Activated naive CD4-positive, alpha-beta T cell treated with anti-CD3 and anti-CD28 coated beads, Interleukin-2, amount 10 ng/mL, durations not matched to agents 7 days and 5 days (primary cell): Measurements from ENCODE around the gene PPP1R14C.

Experiments used
- CTCF ChIA-PET: fragments of 350-600 bp; sonication (Branson Sonifier 250); formaldehyde crosslinking; loops from one replicate; lab custom pipeline; 2021; ENCODE audit warnings: antibody characterized with exemption; lab: Charles Lee
- DNase-seq: peaks from one replicate; pipeline ENCODE4 v3.0.0-alpha.2; 2020
- H3K27ac Mint-ChIP-seq: one replicate; pipeline ENCODE4 v1.8.0; 2021; ENCODE audit warnings: mild to moderate bottlenecking, moderate library complexity, mixed read lengths
- H3K27me3 Mint-ChIP-seq: one replicate; pipeline ENCODE4 v1.8.0; 2021; ENCODE audit warnings: mild to moderate bottlenecking, mixed read lengths
- H3K36me3 Mint-ChIP-seq: one replicate; pipeline ENCODE4 v1.8.0; 2021; ENCODE audit warnings: mixed read lengths
- H3K4me1 Mint-ChIP-seq: one replicate; pipeline ENCODE4 v1.8.0; 2021; ENCODE audit warnings: mixed read lengths
- H3K4me3 Mint-ChIP-seq: one replicate; pipeline ENCODE4 v1.8.0; 2021; ENCODE audit warnings: mild to moderate bottlenecking, moderate library complexity, mixed read lengths
- H3K9me3 Mint-ChIP-seq: one replicate; pipeline ENCODE4 v1.8.0; 2021; ENCODE audit warnings: mixed read lengths

PPP1R14C gene

DNA sequence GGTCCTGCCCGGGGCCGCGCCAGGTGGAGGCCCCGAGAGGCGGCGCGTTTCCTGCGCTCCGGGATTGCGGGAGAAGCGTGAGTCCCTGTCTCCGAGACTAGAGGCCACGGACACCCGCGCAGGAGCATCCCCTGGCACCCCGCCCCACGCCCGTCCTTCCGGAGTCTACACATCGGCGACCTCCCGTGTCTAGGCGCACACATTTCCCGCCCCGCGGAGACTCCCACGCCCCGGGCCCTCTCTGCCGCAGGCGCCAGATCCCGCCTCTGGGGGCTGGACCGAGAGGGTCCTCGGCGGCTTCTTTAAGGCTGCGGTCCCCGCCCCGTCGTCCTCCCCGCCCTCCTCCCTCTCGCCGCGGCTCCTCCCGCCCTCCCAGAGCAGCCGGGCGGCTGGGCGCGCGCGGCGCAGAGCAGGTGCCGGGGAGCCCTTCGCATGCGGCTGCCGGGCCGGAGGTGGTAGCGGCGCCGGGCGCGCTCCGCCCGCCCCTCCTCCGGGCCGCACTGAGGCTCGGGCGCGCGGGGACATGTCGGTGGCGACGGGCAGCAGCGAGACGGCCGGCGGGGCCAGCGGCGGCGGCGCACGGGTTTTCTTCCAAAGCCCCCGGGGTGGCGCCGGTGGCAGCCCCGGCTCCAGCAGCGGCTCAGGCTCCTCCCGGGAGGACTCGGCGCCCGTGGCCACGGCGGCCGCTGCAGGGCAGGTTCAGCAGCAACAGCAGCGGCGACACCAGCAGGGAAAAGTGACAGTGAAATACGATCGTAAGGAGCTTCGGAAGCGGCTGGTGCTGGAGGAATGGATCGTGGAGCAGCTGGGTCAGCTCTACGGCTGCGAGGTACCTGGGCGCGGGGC lies at the start of gene PPP1R14C:
PPP1R14C (plus strand) TSS at position 375 of the 846 bp plus-strand sequence; CDS start at position 524, 149 bp downstream.
- Mint-ChIP-seq H3K36me3 (no peaks in the 10 kb centered on the region), H3K27ac (no peak within 1 kb of the TSS), H3K4me1 (peaks cover 12% of the 10 kb centered on the region), H3K27me3 (peaks cover 81% of the 10 kb centered on the region), H3K4me3 (peak within 1 kb of the TSS; percentile 47), H3K9me3 (peaks cover under 1% of the 10 kb centered on the region)
- DNase-seq, result peak; percentile 30
- CTCF ChIA-PET, result interaction anchor here (1.0 kb wide), 1 partner anchor 252 kb away, joined by 5 read pairs; no protein-coding TSS in a partner anchor

DNA sequence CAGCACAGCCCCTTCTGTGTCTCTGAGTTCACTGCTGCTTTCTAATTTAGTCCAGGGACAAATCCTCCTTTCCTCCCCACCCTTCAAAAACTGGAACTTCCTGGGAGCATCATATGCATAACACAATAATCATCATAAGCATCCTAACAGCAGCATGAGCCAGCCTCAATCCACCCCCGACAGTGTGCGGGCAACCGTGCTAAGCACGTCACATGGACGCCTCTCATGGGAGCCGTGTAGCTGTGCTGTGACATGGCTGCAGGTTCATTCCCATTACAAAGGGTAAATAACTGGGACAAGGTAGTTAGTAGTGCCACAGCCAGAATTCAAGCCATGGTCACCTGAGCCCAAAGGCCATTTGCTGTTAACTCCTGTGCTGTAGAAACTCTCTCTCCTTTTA lies 49.4 kb upstream of the PPP1R14C start:
- Mint-ChIP-seq H3K36me3 (no peaks in the 10 kb centered on the region), H3K27ac (no peak overlapping the region), H3K9me3 (no peaks in the 10 kb centered on the region), H3K4me3 (no peak overlapping the region), H3K27me3 (peaks cover 21% of the 10 kb centered on the region), H3K4me1 (peaks cover 2% of the 10 kb centered on the region)
- no peak for DNase-seq
- CTCF ChIA-PET, result no interaction called here

- no peak for DNase-seq
- H3K4me1 Mint-ChIP-seq, result peaks cover 2% of the 10 kb centered on the region
- H3K4me3 Mint-ChIP-seq, result no peak overlapping the region
- H3K27ac Mint-ChIP-seq, result no peak overlapping the region
- H3K9me3 Mint-ChIP-seq, result no peaks in the 10 kb centered on the region
- CTCF ChIA-PET, result no interaction called here
- no peaks in the 10 kb centered on the region for H3K36me3 Mint-ChIP-seq
- H3K27me3 Mint-ChIP-seq, result peaks cover 14% of the 10 kb centered on the region
Observed at GRCh38 chr6:150098155-150098554, 44.7 kb upstream of the PPP1R14C start.

- no peak overlapping the region for H3K27ac Mint-ChIP-seq
- no peaks in the 10 kb centered on the region for H3K36me3 Mint-ChIP-seq
- H3K27me3 Mint-ChIP-seq, result peaks cover 14% of the 10 kb centered on the region
- no peak overlapping the region for H3K4me3 Mint-ChIP-seq
- CTCF ChIA-PET, result no interaction called here
- DNase-seq, result no peak
- no peaks in the 10 kb centered on the region for H3K9me3 Mint-ChIP-seq
- peaks cover 2% of the 10 kb centered on the region for H3K4me1 Mint-ChIP-seq
Observed at GRCh38 chr6:150099546-150099945, 43.3 kb upstream of the PPP1R14C start.

- H3K36me3 Mint-ChIP-seq, result no peaks in the 10 kb centered on the region
- peaks cover 14% of the 10 kb centered on the region for H3K27me3 Mint-ChIP-seq
- no peaks in the 10 kb centered on the region for H3K9me3 Mint-ChIP-seq
- H3K27ac Mint-ChIP-seq, result no peak overlapping the region
- CTCF ChIA-PET, result no interaction called here
- DNase-seq, result no peak
- H3K4me1 Mint-ChIP-seq, result no peaks in the 10 kb centered on the region
- no peak overlapping the region for H3K4me3 Mint-ChIP-seq
Observed at GRCh38 chr6:150099953-150100352, 42.9 kb upstream of the PPP1R14C start.

- no peak overlapping the region for H3K27ac Mint-ChIP-seq
- CTCF ChIA-PET, result no interaction called here
- no peaks in the 10 kb centered on the region for H3K36me3 Mint-ChIP-seq
- H3K27me3 Mint-ChIP-seq, result peaks cover 10% of the 10 kb centered on the region
- H3K9me3 Mint-ChIP-seq, result no peaks in the 10 kb centered on the region
- DNase-seq, result no peak
- no peak overlapping the region for H3K4me3 Mint-ChIP-seq
- H3K4me1 Mint-ChIP-seq, result no peaks in the 10 kb centered on the region
Observed at GRCh38 chr6:150100745-150101144, 42.1 kb upstream of the PPP1R14C start.

DNA sequence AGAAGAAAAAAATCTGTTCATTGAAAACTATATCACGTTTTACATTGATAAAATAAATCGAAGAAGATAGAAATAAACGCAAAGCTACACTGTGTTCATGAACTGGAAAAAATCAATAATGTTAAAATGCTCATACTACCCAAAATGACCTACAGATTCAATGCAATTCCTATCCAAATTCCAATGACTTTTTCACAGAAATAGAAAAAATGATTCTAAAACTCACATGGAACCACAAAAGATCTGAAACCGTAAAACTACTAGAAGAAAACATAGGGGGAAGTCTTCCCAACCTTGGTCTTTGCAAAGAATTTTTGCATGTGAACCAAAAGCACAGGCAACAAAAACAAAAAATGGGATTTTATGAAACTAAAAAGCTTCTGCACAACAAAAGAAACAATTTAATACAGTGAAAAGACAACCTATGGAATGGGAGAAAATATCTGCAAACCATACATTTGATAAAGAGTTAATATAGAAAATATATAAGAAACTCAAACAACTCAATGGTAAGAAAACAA lies 40.0 kb upstream of the PPP1R14C start:
- no peaks in the 10 kb centered on the region for H3K36me3 Mint-ChIP-seq
- CTCF ChIA-PET, result no interaction called here

GRCh38 chr6:150112233-150112632 lies 30.6 kb upstream of the PPP1R14C start:
- Mint-ChIP-seq H3K9me3 (no peaks in the 10 kb centered on the region), H3K27me3 (peaks cover 5% of the 10 kb centered on the region), H3K4me1 (no peaks in the 10 kb centered on the region), H3K36me3 (no peaks in the 10 kb centered on the region), H3K4me3 (no peak overlapping the region), H3K27ac (no peak overlapping the region)
- DNase-seq, result no peak
- CTCF ChIA-PET, result no interaction called here

More for the DNA sequence above, 40.0 kb upstream of the PPP1R14C start:
- peaks cover 13% of the 10 kb centered on the region for H3K27me3 Mint-ChIP-seq
- no peak for DNase-seq
- no peaks in the 10 kb centered on the region for H3K4me1 Mint-ChIP-seq
- no peaks in the 10 kb centered on the region for H3K9me3 Mint-ChIP-seq
- no peak overlapping the region for H3K27ac Mint-ChIP-seq
- no peak overlapping the region for H3K4me3 Mint-ChIP-seq

GRCh38 chr6:150115769-150116168 lies 27.1 kb upstream of the PPP1R14C start:
- peaks cover 13% of the 10 kb centered on the region for H3K27me3 Mint-ChIP-seq
- no peak overlapping the region for H3K4me3 Mint-ChIP-seq
- CTCF ChIA-PET, result no interaction called here
- no peaks in the 10 kb centered on the region for H3K9me3 Mint-ChIP-seq
- no peak overlapping the region for H3K27ac Mint-ChIP-seq
- DNase-seq, result no peak
- no peaks in the 10 kb centered on the region for H3K36me3 Mint-ChIP-seq
- H3K4me1 Mint-ChIP-seq, result peaks cover 4% of the 10 kb centered on the region

- CTCF ChIA-PET, result no interaction called here
- H3K27ac Mint-ChIP-seq, result no peak overlapping the region
- no peak overlapping the region for H3K4me3 Mint-ChIP-seq
- H3K9me3 Mint-ChIP-seq, result no peaks in the 10 kb centered on the region
- no peaks in the 10 kb centered on the region for H3K36me3 Mint-ChIP-seq
- H3K27me3 Mint-ChIP-seq, result peaks cover 13% of the 10 kb centered on the region
- no peak for DNase-seq
- H3K4me1 Mint-ChIP-seq, result peaks cover 4% of the 10 kb centered on the region
Observed at GRCh38 chr6:150116200-150116800, 26.5 kb upstream of the PPP1R14C start.

DNA sequence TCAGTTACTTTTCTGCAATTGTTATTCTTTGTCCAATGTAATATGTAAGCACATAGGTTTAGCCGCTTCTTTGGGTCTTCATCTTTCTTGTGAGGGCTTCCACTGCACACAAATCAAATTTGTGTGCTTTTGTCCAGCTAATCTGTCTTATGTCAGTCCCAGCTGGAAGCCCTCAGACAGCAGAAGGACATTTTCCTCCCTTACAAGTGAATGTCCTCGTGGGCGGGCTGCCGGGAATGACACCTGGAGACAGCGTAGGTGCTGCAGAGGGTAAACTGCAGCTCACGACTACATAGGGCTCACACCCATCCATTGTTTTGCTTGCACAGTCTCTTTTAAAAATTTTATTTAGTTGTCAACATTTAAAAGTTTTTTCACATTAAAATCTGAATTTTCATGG lies 24.6 kb upstream of the PPP1R14C start:
- H3K9me3 Mint-ChIP-seq, result no peaks in the 10 kb centered on the region
- H3K27me3 Mint-ChIP-seq, result peaks cover 9% of the 10 kb centered on the region
- no peaks in the 10 kb centered on the region for H3K36me3 Mint-ChIP-seq
- no peak overlapping the region for H3K27ac Mint-ChIP-seq
- H3K4me1 Mint-ChIP-seq, result peaks cover 4% of the 10 kb centered on the region
- no peak overlapping the region for H3K4me3 Mint-ChIP-seq
- CTCF ChIA-PET, result no interaction called here
- DNase-seq, result no peak

- Mint-ChIP-seq H3K4me3 (no peak overlapping the region), H3K36me3 (no peaks in the 10 kb centered on the region), H3K9me3 (no peaks in the 10 kb centered on the region), H3K27me3 (peaks cover 8% of the 10 kb centered on the region), H3K4me1 (peaks cover 4% of the 10 kb centered on the region), H3K27ac (no peak overlapping the region)
- DNase-seq, result no peak
- CTCF ChIA-PET, result no interaction called here
Observed at GRCh38 chr6:150118627-150119026, 24.2 kb upstream of the PPP1R14C start.

GRCh38 chr6:150119173-150119572 lies 23.7 kb upstream of the PPP1R14C start:
- peaks cover 8% of the 10 kb centered on the region for H3K27me3 Mint-ChIP-seq
- no peak for DNase-seq
- H3K27ac Mint-ChIP-seq, result no peak overlapping the region
- no peak overlapping the region for H3K4me3 Mint-ChIP-seq
- CTCF ChIA-PET, result no interaction called here
- H3K4me1 Mint-ChIP-seq, result peaks cover 4% of the 10 kb centered on the region
- H3K36me3 Mint-ChIP-seq, result no peaks in the 10 kb centered on the region
- no peaks in the 10 kb centered on the region for H3K9me3 Mint-ChIP-seq

DNA sequence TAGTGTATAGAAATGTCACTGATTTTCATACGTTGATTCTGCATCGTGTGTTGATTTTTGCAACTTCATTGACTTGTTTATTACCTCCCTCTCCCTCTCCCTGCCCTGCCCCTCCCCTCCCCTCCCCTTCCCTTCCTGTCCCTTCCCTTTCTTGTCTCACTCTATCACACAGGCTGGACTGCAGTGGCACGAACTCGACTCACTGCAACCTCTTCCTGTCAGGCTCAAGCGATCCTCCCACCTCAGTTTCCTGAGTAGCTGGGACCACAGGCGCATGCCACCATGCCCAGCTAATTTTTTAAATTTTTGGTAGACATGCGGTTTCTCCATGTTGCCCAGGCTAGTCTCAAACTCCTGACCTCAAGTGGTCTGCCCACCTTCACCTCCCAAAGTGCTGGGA lies 19.2 kb upstream of the PPP1R14C start:
- no peak overlapping the region for H3K27ac Mint-ChIP-seq
- no peaks in the 10 kb centered on the region for H3K9me3 Mint-ChIP-seq
- H3K36me3 Mint-ChIP-seq, result no peaks in the 10 kb centered on the region
- DNase-seq, result no peak
- H3K4me1 Mint-ChIP-seq, result peaks cover 4% of the 10 kb centered on the region
- peaks cover 6% of the 10 kb centered on the region for H3K27me3 Mint-ChIP-seq
- CTCF ChIA-PET, result no interaction called here
- no peak overlapping the region for H3K4me3 Mint-ChIP-seq

GRCh38 chr6:150124235-150124634 lies 18.6 kb upstream of the PPP1R14C start:
- Mint-ChIP-seq H3K27me3 (peaks cover 4% of the 10 kb centered on the region), H3K4me3 (no peak overlapping the region), H3K27ac (no peak overlapping the region), H3K4me1 (peaks cover 1% of the 10 kb centered on the region), H3K36me3 (no peaks in the 10 kb centered on the region), H3K9me3 (no peaks in the 10 kb centered on the region)
- DNase-seq, result no peak
- CTCF ChIA-PET, result no interaction called here
